Gastrocnemius medialis (tissue), 4 donors: ENCODE data around the gene KAZALD1. TPM values are rescaled to one million over a fixed set of nuclear protein-coding genes. Genes with fewer than 3 reads are reported as not detected.

Source experiments
- ATAC-seq, 2 donors: fragments of 150-250 bp; one replicate each; pipeline ENCODE4 v1.9.1; 2016
- DNase-seq, 2 donors: peaks; one replicate each; pipeline ENCODE4 v3.0.0-alpha.2; 2019
- H3K27ac ChIP-seq, 4 donors: fragments of 200-600 bp; sonication (generic); 1 replicate in 1 of 4; 2 replicates in 3 of 4; pipeline ENCODE4 v1.5.1; 2016 to 2018; ENCODE audit warnings: mild to moderate bottlenecking in 2 of 4, moderate library complexity in 1 of 4
- H3K27me3 ChIP-seq, 3 donors: fragments of 200-600 bp; sonication (generic) in 2 of 3; 1 replicate in 1 of 3; 2 replicates in 2 of 3; pipeline versions ENCODE4 v1.5.1 to v1.6.0; 2016 to 2019; ENCODE audit warnings: mild to moderate bottlenecking in 1 of 3, moderate library complexity in 1 of 3
- H3K36me3 ChIP-seq, 2 donors: fragments of 200-600 bp; sonication (generic) in 1 of 2; one replicate each; pipeline ENCODE4 v1.5.1; 2017 to 2018
- H3K4me1 ChIP-seq, 2 donors: fragments of 200-600 bp; sonication (generic) in 1 of 2; one replicate each; pipeline ENCODE4 v1.5.1; 2016 to 2017; ENCODE audit warnings: mild to moderate bottlenecking in 2 of 2
- H3K4me3 ChIP-seq, 4 donors: fragments of 200-600 bp; sonication (generic) in 3 of 4; 1 replicate in 1 of 4; 2 replicates in 3 of 4; pipeline ENCODE4 v1.5.1; 2016 to 2019; ENCODE audit warnings: mild to moderate bottlenecking in 2 of 4
- H3K9me3 ChIP-seq, 3 donors: fragments of 200-600 bp; sonication (generic) in 2 of 3; 1 replicate in 1 of 3; 2 replicates in 2 of 3; pipeline ENCODE4 v1.5.1; 2016 to 2019
- POLR2A ChIP-seq, 2 donors: fragments of 450-650 bp; IDR thresholded peaks; one replicate each; pipeline ENCODE4 v1.6.1; 2017; ENCODE audit warnings: antibody characterized with exemption in 2 of 2, mild to moderate bottlenecking in 2 of 2, moderate library complexity in 2 of 2
- in situ Hi-C, 4 donors: fragments of 200-750 bp; cut with MboI; loops; one replicate each; pipeline versions ENCODE4 v1.15.0 to v1.8.0; 2017; ENCODE audit warnings: low sequenced_read_pairs in 4 of 4
- intact Hi-C: fragments of 100-400 bp; cut with DNase I; formaldehyde crosslinking; loops from one replicate; pipeline ENCODE4 v1.15.1; 2023; ENCODE audit warnings: low total_unique reads
- total RNA-seq, 4 donors: library from RNA; depleted of rRNA; stranded (reverse); fragments of >200 nt; gene quantifications; one replicate each; pipeline versions ENCODE4 v1.1.0 to v1.2.3, GENCODE V29; 2016
- TF ChIP-seq, protein P1 (sequence below), 5 experiments: fragments of 450-650 bp in 3 of 5; fragments of 200-600 bp in 2 of 5; sonication (generic) in 2 of 5; IDR thresholded peaks in 4 of 5; conservative IDR thresholded peaks in 1 of 5; 1 replicate in 4 of 5; 2 replicates in 1 of 5; pipeline ENCODE4 v1.5.1; 2016 to 2019; ENCODE audit warnings: antibody characterized with exemption in 5 of 5, mild to moderate bottlenecking in 3 of 5, moderate library complexity in 3 of 5

Gene KAZALD1
- total RNA-seq, 4 donors from 2014 or later, result 1.7 to 3.6 (median 2.2) TPM

DNA sequence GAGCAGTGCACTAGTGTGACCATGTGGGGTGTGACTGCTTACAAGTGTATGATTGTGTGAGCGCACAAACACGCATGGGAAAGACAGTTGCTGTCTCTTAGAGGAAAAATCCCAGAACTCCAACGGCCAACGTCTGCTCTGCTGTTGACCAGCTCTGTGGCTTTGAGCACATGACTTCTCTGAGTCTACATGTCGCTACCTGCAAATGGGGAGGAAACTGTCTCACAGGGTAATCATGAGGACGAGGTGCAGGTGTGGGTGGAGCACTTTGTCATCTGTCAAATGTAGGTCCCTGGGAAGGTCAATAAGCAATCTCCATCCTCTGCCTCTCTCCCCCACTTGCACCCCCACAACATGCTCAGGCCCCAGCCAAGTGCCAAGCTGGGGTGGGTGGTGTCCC is 38.1 kb downstream of the KAZALD1 start:
- in situ Hi-C loops, result loop anchor here in 2 of 4 donors (5.0 kb wide), 1 partner anchor 42 kb away; no protein-coding TSS in a partner anchor
- no peak for TF ChIP-seq POLR2A (IDR thresholded peaks at IDR 0.05)
- TF ChIP-seq, protein P1, sequence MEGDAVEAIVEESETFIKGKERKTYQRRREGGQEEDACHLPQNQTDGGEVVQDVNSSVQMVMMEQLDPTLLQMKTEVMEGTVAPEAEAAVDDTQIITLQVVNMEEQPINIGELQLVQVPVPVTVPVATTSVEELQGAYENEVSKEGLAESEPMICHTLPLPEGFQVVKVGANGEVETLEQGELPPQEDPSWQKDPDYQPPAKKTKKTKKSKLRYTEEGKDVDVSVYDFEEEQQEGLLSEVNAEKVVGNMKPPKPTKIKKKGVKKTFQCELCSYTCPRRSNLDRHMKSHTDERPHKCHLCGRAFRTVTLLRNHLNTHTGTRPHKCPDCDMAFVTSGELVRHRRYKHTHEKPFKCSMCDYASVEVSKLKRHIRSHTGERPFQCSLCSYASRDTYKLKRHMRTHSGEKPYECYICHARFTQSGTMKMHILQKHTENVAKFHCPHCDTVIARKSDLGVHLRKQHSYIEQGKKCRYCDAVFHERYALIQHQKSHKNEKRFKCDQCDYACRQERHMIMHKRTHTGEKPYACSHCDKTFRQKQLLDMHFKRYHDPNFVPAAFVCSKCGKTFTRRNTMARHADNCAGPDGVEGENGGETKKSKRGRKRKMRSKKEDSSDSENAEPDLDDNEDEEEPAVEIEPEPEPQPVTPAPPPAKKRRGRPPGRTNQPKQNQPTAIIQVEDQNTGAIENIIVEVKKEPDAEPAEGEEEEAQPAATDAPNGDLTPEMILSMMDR (IDR thresholded peaks at IDR 0.05 in 4 of 5, conservative IDR thresholded peaks at IDR 0.05 in 1 of 5), result no peak
- no peaks in the 10 kb centered on the region for H3K36me3 ChIP-seq
- no peak overlapping the region for H3K4me3 ChIP-seq
- no peaks in the 10 kb centered on the region for H3K9me3 ChIP-seq
- no peaks in the 10 kb centered on the region for H3K4me1 ChIP-seq
- ATAC-seq, result no peak
- peaks cover 0 to 17% (median 8%) of the 10 kb centered on the region in 3 donors for H3K27me3 ChIP-seq
- intact Hi-C loops, result no loop called here
- no peak for DNase-seq
- H3K27ac ChIP-seq, result no peak overlapping the region

DNA sequence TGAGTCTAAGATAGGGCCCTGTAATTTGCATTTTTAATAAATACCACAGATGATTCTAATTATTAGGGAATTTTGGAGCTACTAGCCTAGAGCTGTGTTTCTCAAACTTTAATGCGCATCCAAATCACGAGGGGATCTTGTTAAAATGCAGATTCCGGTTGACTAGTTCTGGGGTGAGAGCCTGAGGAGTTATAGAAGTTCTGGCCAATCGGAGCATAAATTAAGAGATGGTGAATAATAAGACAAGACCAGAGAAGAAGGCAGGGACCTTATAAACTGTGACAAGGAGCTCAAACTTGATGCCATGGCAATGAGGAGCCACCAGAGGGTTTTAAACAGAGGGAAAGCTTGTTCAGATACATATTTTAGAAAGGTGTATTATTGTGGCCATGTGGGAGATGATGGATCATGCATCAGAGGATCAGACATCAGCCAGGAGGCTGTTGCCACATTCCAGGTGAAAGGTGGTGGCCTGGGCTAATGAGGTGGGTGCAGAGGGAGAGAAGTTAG is 39.6 kb downstream of the KAZALD1 start:
- in situ Hi-C loops, result no loop called here
- Histone ChIP-seq H3K4me3 (no peak overlapping the region), H3K9me3 (no peaks in the 10 kb centered on the region), H3K27me3 (peaks cover 0 to 12% (median 8%) of the 10 kb centered on the region in 3 donors), H3K4me1 (no peaks in the 10 kb centered on the region), H3K27ac (no peak overlapping the region), H3K36me3 (no peaks in the 10 kb centered on the region)
- DNase-seq (no peak), ATAC-seq (no peak)
- no peak for TF ChIP-seq POLR2A (IDR thresholded peaks at IDR 0.05)
- TF ChIP-seq, protein P1 (IDR thresholded peaks at IDR 0.05 in 4 of 5, conservative IDR thresholded peaks at IDR 0.05 in 1 of 5), result no peak
- intact Hi-C loops, result no loop called here

- TF ChIP-seq POLR2A (IDR thresholded peaks at IDR 0.05), result no peak
- TF ChIP-seq, protein P1 (IDR thresholded peaks at IDR 0.05 in 4 of 5, conservative IDR thresholded peaks at IDR 0.05 in 1 of 5), result no peak
- no peak overlapping the region for H3K27ac ChIP-seq
- no peak for DNase-seq
- intact Hi-C loops (no loop called here), in situ Hi-C loops (no loop called here)
- H3K9me3 ChIP-seq, result no peaks in the 10 kb centered on the region
- no peak overlapping the region for H3K4me3 ChIP-seq
- H3K4me1 ChIP-seq, result no peaks in the 10 kb centered on the region
- H3K36me3 ChIP-seq, result no peaks in the 10 kb centered on the region
- ATAC-seq, result no peak
- peaks cover 0 to 11% (median 8%) of the 10 kb centered on the region in 3 donors for H3K27me3 ChIP-seq
Measured at GRCh38 chr10:101103430-101103829, 41.6 kb downstream of the KAZALD1 start.

DNA sequence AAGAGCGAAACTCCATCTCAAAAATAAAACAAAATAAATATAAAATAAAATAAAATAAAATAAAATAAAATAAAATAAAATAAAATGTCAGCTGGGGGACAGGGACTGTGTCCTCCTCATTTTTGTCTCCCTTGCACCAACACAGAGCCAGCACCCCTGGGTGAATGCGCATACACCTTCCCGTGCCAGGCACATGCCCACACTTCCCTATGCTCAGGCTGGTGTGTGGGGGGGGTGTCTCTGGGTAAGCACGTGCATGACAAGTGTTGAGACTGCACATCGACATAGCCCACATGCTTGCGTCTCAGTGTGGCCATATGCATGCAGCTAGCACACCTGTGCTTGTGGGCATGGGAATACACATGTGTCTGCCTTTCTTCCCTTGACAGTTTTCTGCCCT is 44.6 kb downstream of the KAZALD1 start:
- in situ Hi-C loops, result no loop called here
- intact Hi-C loops, result no loop called here
- Histone ChIP-seq H3K27ac (no peak overlapping the region), H3K27me3 (peaks cover 0 to 2% (median 0%) of the 10 kb centered on the region in 3 donors), H3K4me3 (no peak overlapping the region), H3K36me3 (no peaks in the 10 kb centered on the region), H3K9me3 (no peaks in the 10 kb centered on the region), H3K4me1 (no peaks in the 10 kb centered on the region)
- TF ChIP-seq, protein P1 (IDR thresholded peaks at IDR 0.05 in 4 of 5, conservative IDR thresholded peaks at IDR 0.05 in 1 of 5), result no peak
- TF ChIP-seq POLR2A (IDR thresholded peaks at IDR 0.05), result no peak
- DNase-seq (no peak), ATAC-seq (no peak)

DNA sequence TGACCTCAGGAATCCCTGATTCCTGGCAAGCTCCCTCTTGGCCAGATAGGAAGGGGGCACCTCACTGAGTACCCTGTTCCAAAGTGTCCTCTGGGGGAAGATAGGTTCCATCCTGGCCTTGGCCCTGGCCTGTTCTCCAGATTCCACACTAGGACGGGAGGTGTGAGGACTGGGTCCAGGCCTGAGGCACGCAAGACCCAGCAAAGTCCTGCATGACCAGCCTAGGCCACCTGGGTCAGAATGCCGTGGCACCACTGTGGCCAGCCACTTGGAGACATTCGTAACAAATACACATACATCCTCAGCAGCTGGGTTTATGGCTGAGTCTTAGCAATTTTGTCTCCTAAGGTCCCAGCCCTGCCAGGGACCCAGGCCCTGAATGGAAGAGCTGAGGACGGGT is 46.0 kb downstream of the KAZALD1 start:
- DNase-seq, result no peak
- Histone ChIP-seq H3K27ac (no peak overlapping the region), H3K36me3 (no peaks in the 10 kb centered on the region), H3K27me3 (peaks cover 0 to 2% (median 1%) of the 10 kb centered on the region in 3 donors), H3K9me3 (no peaks in the 10 kb centered on the region), H3K4me3 (no peak overlapping the region), H3K4me1 (no peaks in the 10 kb centered on the region)
- in situ Hi-C loops (no loop called here), intact Hi-C loops (no loop called here)
- no peak for TF ChIP-seq POLR2A (IDR thresholded peaks at IDR 0.05)
- TF ChIP-seq, protein P1 (IDR thresholded peaks at IDR 0.05 in 4 of 5, conservative IDR thresholded peaks at IDR 0.05 in 1 of 5), result no peak
- ATAC-seq, result no peak
